ENCODE measurements around the gene GPR21. TPM values are rescaled to one million over a fixed set of nuclear protein-coding genes. Genes with fewer than 3 reads are reported as not detected.

GPR21 gene
- total and polyA plus RNA-seq, 2 of the 13 experiments (the other 11 are each of a cell fraction or from before 2014, with no cell fraction given): 0.29 to 0.32 TPM

GRCh38 chr9:123033864-123034601 is 566 bp downstream of the GPR21 start (continued):
- TF ChIP-seq ZNF552 (CRISPR knock-in tag; IDR thresholded peaks at IDR 0.05; ENCODE audit: borderline replicate concordance) (no peak), CEBPG (CRISPR knock-in tag; IDR thresholded peaks at IDR 0.05) (no peak), AKAP8 (CRISPR knock-in tag; IDR thresholded peaks at IDR 0.05) (no peak), MXD1 (CRISPR knock-in tag; IDR thresholded peaks at IDR 0.05) (no peak)

- Histone ChIP-seq H3K27me3 (ENCODE audit: control insufficient read depth in 1 of 2, insufficient read depth in 2 of 2, low read length in 2 of 2) (no peaks in the 10 kb centered on the region), H3K4me2 (ENCODE audit: low read depth, low read length) (no peak overlapping the region), H3K79me2 (ENCODE audit: insufficient read depth, low read length) (no peaks in the 10 kb centered on the region), H4K20me1 (ENCODE audit: insufficient read depth, low read length) (no peaks in the 10 kb centered on the region), H3K27ac (ENCODE audit: extremely low read length, insufficient read depth, low read length) (no peak overlapping the region), H3K36me3 (replicated peaks in 1 of 2; ENCODE audit: control insufficient read depth in 1 of 2, insufficient read depth in 2 of 2, low read length in 2 of 2) (peaks cover 8 to 22% of the 10 kb centered on the region in 2 experiments; a peak in 4 of 5 replicates), H3K4me1 (ENCODE audit: insufficient read depth, low read length) (no peaks in the 10 kb centered on the region), H3K9me3 (ENCODE audit: low read length) (no peaks in the 10 kb centered on the region), H2AFZ (ENCODE audit: low read length) (no peak overlapping the region), H3K9ac (ENCODE audit: insufficient read depth, low read depth, low read length) (no peak overlapping the region), H3K4me3 (replicated peaks in 1 of 3; ENCODE audit: insufficient read depth in 1 of 3, low read depth in 2 of 3, low read length in 3 of 3) (no peak overlapping the region)
- no TSS peak for BruUV-seq (replicated peaks)
- no peak for FAIRE-seq
- in situ Hi-C loops (cut with HindIII; ENCODE audit: extremely low pct_ligation_motif_present, low pct_unique_long_range_greater_than_20kb) (no loop called here), intact Hi-C loops (cut with micrococcal nuclease; ENCODE audit: unreplicated experiment) (no loop called here)
- ChIA-PET POLR2A (no interaction called here), CTCF (ENCODE audit: low intra/inter-chr PET ratio, low total read pairs) (no interaction called here)
- ATAC-seq: no peak
- 95% methylated on average over 13 of the region's 13 CpGs for WGBS (ENCODE audit: low lambda C conversion rate)
- no peak for DNase-seq (ENCODE audit: low spot score)
- TF ChIP-seq ZNF598 (CRISPR knock-in tag; IDR thresholded peaks at IDR 0.05; ENCODE audit: borderline replicate concordance): no peak
- no peak for TF ChIP-seq ZNF407 (CRISPR knock-in tag; IDR thresholded peaks at IDR 0.05; ENCODE audit: not compliant biosample characterization)
- no peak for TF ChIP-seq PHB2 (IDR thresholded peaks at IDR 0.05; ENCODE audit: partially characterized antibody)
- no peak for TF ChIP-seq TERF1 (CRISPR knock-in tag; IDR thresholded peaks at IDR 0.05)
- no peak for TF ChIP-seq ZNF552 (CRISPR knock-in tag; IDR thresholded peaks at IDR 0.05; ENCODE audit: borderline replicate concordance)
- no peak for TF ChIP-seq ZMAT3 (CRISPR knock-in tag; conservative IDR thresholded peaks at IDR 0.05)
- no peak for TF ChIP-seq STAT5B (CRISPR knock-in tag; IDR thresholded peaks at IDR 0.05)
- no peak for TF ChIP-seq ZNF607 (CRISPR knock-in tag; IDR thresholded peaks at IDR 0.05; ENCODE audit: borderline replicate concordance)
- TF ChIP-seq ZC3H13 (CRISPR knock-in tag; IDR thresholded peaks at IDR 0.05): no peak
These were observed 1.5 kb downstream of the GPR21 start for GRCh38 chr9:123034881-123035510.
